ENCODE measurements around the gene EXOC6B.

Gene EXOC6B

GRCh38 chr2:72757177-72757775 is 68.6 kb downstream of the EXOC6B start:
- in situ Hi-C loops (cut with MboI; ENCODE audit: low sequenced_read_pairs) = no loop called here
- Histone ChIP-seq H3K4me1 (peaks cover 12% of the 10 kb centered on the region), H3K4me3 (no peak overlapping the region), H3K27me3 (ENCODE audit: low read depth) (no peaks in the 10 kb centered on the region), H3K9me3 (peaks cover 4% of the 10 kb centered on the region; the same call in 1 of the 2 replicates), H3K36me3 (replicated peaks) (no peaks in the 10 kb centered on the region)
- peak; percentile 30 to 42 for DNase-seq (ENCODE audit: low spot score in 2 of 2)

- in situ Hi-C loops (cut with MboI; ENCODE audit: low sequenced_read_pairs) = no loop called here
- peak; percentile 16 to 45 for DNase-seq (ENCODE audit: low spot score in 2 of 2)
- no peaks in the 10 kb centered on the region for H3K36me3 ChIP-seq (replicated peaks)
These were observed 70.0 kb downstream of the EXOC6B start for GRCh38 chr2:72755647-72756423.

DNA sequence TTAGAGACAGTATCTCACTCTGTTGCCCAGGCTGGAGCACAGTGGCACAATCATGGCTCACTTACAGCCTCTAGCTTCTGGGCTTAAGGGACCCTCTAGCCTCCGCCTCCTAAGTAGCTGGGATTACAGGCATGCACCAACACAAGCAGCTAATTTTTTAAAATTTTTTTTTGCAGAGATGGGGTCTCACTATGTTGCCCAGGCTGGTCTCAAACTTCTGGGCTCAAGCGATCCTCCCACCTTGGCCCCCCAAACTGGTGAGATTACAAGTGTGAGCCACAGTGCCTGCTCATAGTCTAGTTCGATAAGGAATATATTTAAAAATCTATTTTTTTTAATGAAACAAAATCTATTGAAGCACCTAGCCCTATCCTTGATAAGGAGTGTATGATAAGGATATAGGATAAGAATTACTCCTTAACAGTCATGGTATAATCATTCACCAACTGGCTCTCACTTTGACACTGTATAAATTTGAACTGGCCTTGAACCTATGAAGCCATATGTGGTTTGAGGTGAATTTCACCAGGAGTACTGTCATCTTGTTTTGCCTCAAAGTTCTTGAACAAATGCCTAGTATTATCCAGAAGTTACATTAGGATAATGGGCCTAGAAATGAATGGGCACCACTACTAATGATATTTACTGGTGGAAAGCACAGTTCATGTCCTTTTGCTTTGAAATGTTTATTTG is 71.1 kb downstream of the EXOC6B start:
- no peak for DNase-seq (ENCODE audit: low spot score in 2 of 2)
- H3K4me3 ChIP-seq = no peak overlapping the region
- H3K4me1 ChIP-seq = peaks cover 28% of the 10 kb centered on the region
- H3K9me3 ChIP-seq = no peaks in the 10 kb centered on the region
- in situ Hi-C loops (cut with MboI; ENCODE audit: low sequenced_read_pairs) = no loop called here
- no peaks in the 10 kb centered on the region for H3K27me3 ChIP-seq (ENCODE audit: low read depth)
- no peaks in the 10 kb centered on the region for H3K36me3 ChIP-seq (replicated peaks)

More at GRCh38 chr2:72755647-72756423, 70.0 kb downstream of the EXOC6B start:
- Histone ChIP-seq H3K4me1 (peaks cover 24% of the 10 kb centered on the region), H3K4me3 (no peak overlapping the region), H3K27me3 (ENCODE audit: low read depth) (no peaks in the 10 kb centered on the region), H3K9me3 (no peaks in the 10 kb centered on the region)

GRCh38 chr2:72750977-72751639 is 74.7 kb downstream of the EXOC6B start:
- no peaks in the 10 kb centered on the region for H3K36me3 ChIP-seq (replicated peaks)
- peak; percentile 52 to 81 for DNase-seq (ENCODE audit: low spot score in 2 of 2)
- H3K4me3 ChIP-seq = no peak overlapping the region
- H3K4me1 ChIP-seq = peaks cover 23% of the 10 kb centered on the region
- in situ Hi-C loops (cut with MboI; ENCODE audit: low sequenced_read_pairs) = no loop called here
- no peaks in the 10 kb centered on the region for H3K9me3 ChIP-seq
- H3K27me3 ChIP-seq (ENCODE audit: low read depth) = no peaks in the 10 kb centered on the region

DNA sequence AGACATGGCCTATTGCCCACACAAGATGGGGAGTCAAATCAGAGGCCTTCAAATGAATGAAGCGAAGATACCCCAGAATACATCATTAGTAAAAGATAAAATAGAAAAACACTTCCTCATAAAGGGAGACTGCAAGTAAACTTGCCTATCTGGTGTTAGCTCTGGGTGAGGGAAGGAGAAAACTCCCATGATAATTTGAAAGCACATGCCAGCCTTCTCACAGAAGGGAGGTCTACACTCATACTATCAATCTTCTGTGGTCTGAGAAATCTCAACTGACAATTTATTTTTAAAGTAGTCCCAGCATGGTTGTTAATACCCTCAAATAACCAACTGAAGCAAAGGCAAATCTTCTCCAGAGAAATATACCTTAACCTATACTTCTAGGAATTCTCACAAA is 75.4 kb downstream of the EXOC6B start:
- no peaks in the 10 kb centered on the region for H3K9me3 ChIP-seq
- in situ Hi-C loops (cut with MboI; ENCODE audit: low sequenced_read_pairs) = no loop called here
- H3K27me3 ChIP-seq (ENCODE audit: low read depth) = no peaks in the 10 kb centered on the region
- no peaks in the 10 kb centered on the region for H3K36me3 ChIP-seq (replicated peaks)
- no peak overlapping the region for H3K4me3 ChIP-seq
- no peak for DNase-seq (ENCODE audit: low spot score in 2 of 2)
- peaks cover 19% of the 10 kb centered on the region for H3K4me1 ChIP-seq

DNA sequence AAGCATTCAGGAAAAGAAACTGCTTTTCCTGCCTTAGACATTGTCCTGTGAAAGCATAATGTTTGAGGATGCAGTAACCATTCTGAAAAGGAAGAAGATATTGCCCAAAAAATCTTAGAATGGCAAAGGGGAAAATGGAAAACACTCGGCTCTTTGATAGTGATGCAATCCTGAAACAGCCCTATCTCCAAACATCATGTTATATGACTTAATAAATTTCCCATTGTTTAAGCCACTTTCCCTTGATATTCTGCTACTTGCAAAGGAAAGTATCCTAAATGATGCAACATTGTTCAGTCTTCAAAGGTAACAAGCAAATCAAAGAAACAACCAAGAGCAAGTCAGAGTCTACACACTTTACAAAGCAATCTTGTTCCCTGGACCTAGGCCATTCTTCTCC is 78.5 kb downstream of the EXOC6B start:
- H3K27me3 ChIP-seq (ENCODE audit: low read depth) = no peaks in the 10 kb centered on the region
- H3K36me3 ChIP-seq (replicated peaks) = no peaks in the 10 kb centered on the region
- no peaks in the 10 kb centered on the region for H3K9me3 ChIP-seq
- H3K4me3 ChIP-seq = no peak overlapping the region
- in situ Hi-C loops (cut with MboI; ENCODE audit: low sequenced_read_pairs) = loop anchor here (10.0 to 25.0 kb wide), 4 partner anchors 585 to 1193 kb away; no protein-coding TSS in a partner anchor
- H3K4me1 ChIP-seq = peaks cover 17% of the 10 kb centered on the region
- no peak for DNase-seq (ENCODE audit: low spot score in 2 of 2)

DNA sequence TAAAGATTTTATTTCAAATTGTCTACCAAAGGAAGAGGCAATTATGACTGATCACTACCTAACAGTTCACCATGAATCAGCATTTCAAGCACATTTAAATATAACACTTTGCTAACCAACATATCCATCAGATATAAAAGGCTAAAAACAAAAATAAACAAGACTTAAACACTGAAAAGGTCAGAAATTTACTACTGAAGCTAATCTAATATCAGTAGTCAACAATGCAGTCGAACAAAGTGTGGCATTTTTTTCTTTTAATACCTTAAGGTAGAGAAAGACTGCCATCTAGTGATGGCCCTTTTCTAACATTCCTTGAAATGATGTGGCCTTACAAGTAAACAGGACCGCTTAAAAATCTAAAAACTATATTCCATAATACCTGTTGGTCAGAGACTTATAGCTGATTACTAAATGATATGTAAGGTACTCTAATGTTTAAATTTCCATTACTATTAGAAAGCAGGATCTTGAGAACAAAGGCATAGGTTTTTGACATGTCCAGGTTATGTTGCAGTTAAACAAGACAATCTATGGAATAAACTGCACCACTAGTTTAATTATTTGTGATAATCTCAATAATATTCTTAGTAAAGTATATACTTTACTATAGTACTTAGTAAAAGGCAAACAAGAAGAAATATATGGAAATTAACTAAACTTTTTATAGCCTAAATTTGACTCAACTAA is 80.0 kb downstream of the EXOC6B start:
- H3K36me3 ChIP-seq (replicated peaks) = no peaks in the 10 kb centered on the region
- no peaks in the 10 kb centered on the region for H3K27me3 ChIP-seq (ENCODE audit: low read depth)
- no peaks in the 10 kb centered on the region for H3K9me3 ChIP-seq
- H3K4me3 ChIP-seq = no peak overlapping the region
- H3K4me1 ChIP-seq = peaks cover 4% of the 10 kb centered on the region
- peak; percentile 31 to 74 for DNase-seq (ENCODE audit: low spot score in 2 of 2)
- in situ Hi-C loops (cut with MboI; ENCODE audit: low sequenced_read_pairs) = loop anchor here (10.0 to 25.0 kb wide), 4 partner anchors 584 to 1191 kb away; no protein-coding TSS in a partner anchor

GRCh38 chr2:72744049-72744448 is 81.8 kb downstream of the EXOC6B start:
- in situ Hi-C loops (cut with MboI; ENCODE audit: low sequenced_read_pairs) = loop anchor here (10.0 to 25.0 kb wide), 4 partner anchors 582 to 1189 kb away; no protein-coding TSS in a partner anchor
- no peak for DNase-seq (ENCODE audit: low spot score in 2 of 2)

GRCh38 chr2:72743481-72743880 is 82.4 kb downstream of the EXOC6B start:
- Histone ChIP-seq H3K4me3 (no peak overlapping the region), H3K9me3 (no peaks in the 10 kb centered on the region), H3K4me1 (no peaks in the 10 kb centered on the region), H3K27me3 (ENCODE audit: low read depth) (no peaks in the 10 kb centered on the region), H3K36me3 (replicated peaks) (no peaks in the 10 kb centered on the region)
- no peak for DNase-seq (ENCODE audit: low spot score in 2 of 2)
- in situ Hi-C loops (cut with MboI; ENCODE audit: low sequenced_read_pairs) = loop anchor here (10.0 to 25.0 kb wide), 4 partner anchors 581 to 1189 kb away; no protein-coding TSS in a partner anchor

More at GRCh38 chr2:72744049-72744448, 81.8 kb downstream of the EXOC6B start:
- Histone ChIP-seq H3K36me3 (replicated peaks) (no peaks in the 10 kb centered on the region), H3K4me1 (no peaks in the 10 kb centered on the region), H3K4me3 (no peak overlapping the region), H3K27me3 (ENCODE audit: low read depth) (no peaks in the 10 kb centered on the region), H3K9me3 (no peaks in the 10 kb centered on the region)

DNA sequence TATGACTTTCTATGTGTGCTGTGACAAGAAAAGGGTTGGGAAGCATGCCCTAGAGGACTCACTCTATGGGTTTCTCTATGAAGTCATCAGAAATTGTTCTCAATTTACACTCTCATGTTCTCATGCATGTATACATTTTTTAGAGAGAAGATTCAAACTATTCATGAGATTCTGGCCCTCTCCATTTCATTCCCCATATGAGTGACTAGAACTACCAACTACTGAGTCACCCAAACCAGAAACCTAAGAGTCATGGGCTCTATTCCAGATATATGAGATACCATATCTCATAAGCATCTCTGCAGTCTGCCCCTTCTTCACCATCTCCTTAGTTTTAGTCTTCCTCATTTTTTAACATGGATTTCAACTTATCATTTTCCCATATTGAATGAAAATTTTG is 87.7 kb downstream of the EXOC6B start:
- Histone ChIP-seq H3K4me1 (no peaks in the 10 kb centered on the region), H3K4me3 (no peak overlapping the region), H3K27me3 (ENCODE audit: low read depth) (no peaks in the 10 kb centered on the region), H3K9me3 (no peaks in the 10 kb centered on the region), H3K36me3 (replicated peaks) (no peaks in the 10 kb centered on the region)
- in situ Hi-C loops (cut with MboI; ENCODE audit: low sequenced_read_pairs) = loop anchor here (25.0 kb wide), 2 partner anchors 576 to 951 kb away; no protein-coding TSS in a partner anchor
- no peak for DNase-seq (ENCODE audit: low spot score in 2 of 2)

- no peaks in the 10 kb centered on the region for H3K4me1 ChIP-seq
- H3K4me3 ChIP-seq = no peak overlapping the region
- no peaks in the 10 kb centered on the region for H3K27me3 ChIP-seq (ENCODE audit: low read depth)
- no peaks in the 10 kb centered on the region for H3K36me3 ChIP-seq (replicated peaks)
- no peak for DNase-seq (ENCODE audit: low spot score in 2 of 2)
- in situ Hi-C loops (cut with MboI; ENCODE audit: low sequenced_read_pairs) = loop anchor here (25.0 kb wide), 2 partner anchors 572 to 947 kb away; no protein-coding TSS in a partner anchor
- no peaks in the 10 kb centered on the region for H3K9me3 ChIP-seq
These were observed 91.4 kb downstream of the EXOC6B start for GRCh38 chr2:72734432-72734831.

DNA sequence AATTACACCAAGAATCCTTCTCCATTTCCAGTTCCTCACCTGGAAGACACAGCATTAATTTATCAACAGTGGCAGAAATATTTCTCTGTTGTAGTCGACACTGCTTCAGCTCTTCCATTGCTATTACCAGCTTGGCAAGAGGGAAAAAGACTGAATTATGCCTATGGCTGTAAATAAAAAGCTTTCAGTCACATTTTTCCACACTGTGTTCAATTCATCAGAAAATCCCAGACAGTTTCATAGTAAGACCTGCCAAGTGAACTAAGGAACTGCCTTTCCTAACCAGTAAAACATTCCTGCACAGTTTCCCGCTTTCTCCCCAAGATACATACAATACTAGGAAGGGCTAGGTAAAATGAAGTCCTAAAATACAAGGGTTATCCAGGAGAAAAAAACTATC is 94.7 kb downstream of the EXOC6B start:
- no peak for DNase-seq (ENCODE audit: low spot score in 2 of 2)
- Histone ChIP-seq H3K4me1 (0 out of 2 replicates have a peak, but pooled peaks cover under 1% of the 10 kb centered on the region), H3K27me3 (ENCODE audit: low read depth) (no peaks in the 10 kb centered on the region), H3K9me3 (no peaks in the 10 kb centered on the region), H3K4me3 (no peak overlapping the region), H3K36me3 (replicated peaks) (no peaks in the 10 kb centered on the region)
- in situ Hi-C loops (cut with MboI; ENCODE audit: low sequenced_read_pairs) = loop anchor here (25.0 kb wide), 2 partner anchors 569 to 944 kb away; no protein-coding TSS in a partner anchor

DNA sequence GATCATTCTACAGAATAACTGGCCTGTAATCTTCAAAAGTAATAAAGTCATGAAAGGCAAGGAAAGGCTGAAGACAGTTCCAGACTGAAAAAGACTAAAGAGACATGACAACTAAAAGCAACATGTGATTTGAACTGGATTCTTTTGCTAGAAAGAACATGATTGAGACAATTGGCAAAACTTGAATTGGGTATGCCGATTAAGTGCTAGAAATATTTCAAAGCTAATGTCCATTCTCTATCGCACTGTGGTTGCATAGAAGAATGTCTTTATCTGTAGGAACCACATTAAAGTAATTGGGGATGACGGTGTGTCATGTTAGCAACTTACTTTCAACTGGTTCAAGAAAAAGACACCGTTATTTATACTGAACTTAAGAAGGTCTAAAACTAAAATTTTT is 98.5 kb downstream of the EXOC6B start:
- in situ Hi-C loops (cut with MboI; ENCODE audit: low sequenced_read_pairs) = loop anchor here (25.0 kb wide), 2 partner anchors 565 to 940 kb away; no protein-coding TSS in a partner anchor
- Histone ChIP-seq H3K4me3 (no peak overlapping the region), H3K36me3 (replicated peaks) (no peaks in the 10 kb centered on the region)

More for the DNA sequence above, 98.5 kb downstream of the EXOC6B start:
- DNase-seq (ENCODE audit: low spot score in 2 of 2) = no peak
- no peaks in the 10 kb centered on the region for H3K9me3 ChIP-seq
- 0 out of 2 replicates have a peak, but pooled peaks cover 3% of the 10 kb centered on the region for H3K4me1 ChIP-seq
- H3K27me3 ChIP-seq (ENCODE audit: low read depth) = no peaks in the 10 kb centered on the region

Measured in HAP-1 (cell line).